GM23338 (cell line): ENCODE data around the gene LHX3. TPM values are rescaled to one million over a fixed set of nuclear protein-coding genes. Genes with fewer than 3 reads are reported as not detected.

Experiments used
- ATAC-seq: fragments of 200-7000 bp; cut with Tn5 transposase; 3 replicates; pipeline ENCODE4 v1.9.1; 2020
- DNase-seq: peaks from one replicate; pipeline ENCODE4 v3.0.0-alpha.2; 2015; ENCODE audit warnings: low spot score
- H2AFZ ChIP-seq: fragments of 200-600 bp; sonication (generic); 2 replicates; pipeline ENCODE4 v1.8.0; 2016; ENCODE audit warnings: antibody characterized with exemption, mild to moderate bottlenecking, moderate library complexity
- H3F3A ChIP-seq: fragments of 200-600 bp; sonication (generic); replicated peaks from 2 replicates; pipeline ENCODE4 v1.8.0; 2017; ENCODE audit warnings: antibody characterized with exemption, mixed run types, low read depth
- H3K27ac ChIP-seq: fragments of 200-600 bp; sonication (generic); 2 replicates; pipeline ENCODE4 v1.6.1; 2016; ENCODE audit warnings: low read depth
- H3K27me3 ChIP-seq: fragments of 200-600 bp; sonication (generic); 2 replicates; pipeline ENCODE4 v1.8.0; 2016; ENCODE audit warnings: mild to moderate bottlenecking, mixed run types, moderate library complexity; ENCODE audit not compliant: insufficient read depth
- H3K36me3 ChIP-seq: fragments of 200-600 bp; sonication (generic); 2 replicates; pipeline ENCODE4 v1.8.0; 2016; ENCODE audit warnings: mild to moderate bottlenecking; ENCODE audit not compliant: insufficient read depth
- H3K4me1 ChIP-seq: fragments of 200-600 bp; sonication (generic); 2 replicates; pipeline ENCODE4 v1.8.0; 2016; ENCODE audit warnings: mild to moderate bottlenecking, moderate library complexity; ENCODE audit not compliant: insufficient read depth
- H3K4me2 ChIP-seq: fragments of 200-600 bp; sonication (generic); 2 replicates; pipeline ENCODE4 v1.7.1; 2017; ENCODE audit warnings: mixed run types
- H3K4me3 ChIP-seq: fragments of 200-600 bp; sonication (generic); 2 replicates; pipeline ENCODE4 v1.6.1; 2016; ENCODE audit warnings: mixed run types
- H3K79me2 ChIP-seq: fragments of 200-600 bp; sonication (generic); replicated peaks from 2 replicates; pipeline ENCODE4 v1.8.0; 2017; ENCODE audit warnings: mild to moderate bottlenecking; ENCODE audit not compliant: insufficient read depth
- H3K9me2 ChIP-seq: fragments of 200-600 bp; sonication (generic); 2 replicates; pipeline ENCODE4 v1.8.0; 2017; ENCODE audit not compliant: insufficient read depth
- H4K20me1 ChIP-seq: fragments of 200-600 bp; sonication (generic); replicated peaks from 2 replicates; pipeline ENCODE4 v1.8.0; 2017; ENCODE audit warnings: mild to moderate bottlenecking; ENCODE audit not compliant: insufficient read depth
- H3K27ac Mint-ChIP-seq: 2 replicates; pipeline ENCODE4 v1.8.0; 2020; ENCODE audit warnings: inconsistent platforms, mild to moderate bottlenecking, moderate library complexity, mixed read lengths
- H3K27me3 Mint-ChIP-seq: 3 replicates; pipeline ENCODE4 v1.8.0; 2022; ENCODE audit warnings: low read depth, mild to moderate bottlenecking, moderate library complexity, mixed read lengths, inconsistent platforms; ENCODE audit not compliant: insufficient read depth, poor library complexity
- H3K36me3 Mint-ChIP-seq: 3 replicates; pipeline ENCODE4 v1.8.0; 2021; ENCODE audit warnings: low read depth, mild to moderate bottlenecking, inconsistent platforms, moderate library complexity, mixed read lengths
- H3K4me1 Mint-ChIP-seq: 3 replicates; pipeline ENCODE4 v1.8.0; 2020; ENCODE audit warnings: mild to moderate bottlenecking, inconsistent platforms, mixed read lengths
- H3K4me3 Mint-ChIP-seq: 3 replicates; pipeline ENCODE4 v1.8.0; 2021; ENCODE audit warnings: moderate library complexity, mild to moderate bottlenecking, inconsistent platforms, mixed read lengths
- H3K9me3 Mint-ChIP-seq: 3 replicates; pipeline ENCODE4 v1.8.0; 2020; ENCODE audit warnings: moderate library complexity, mild to moderate bottlenecking, inconsistent platforms, mixed read lengths
- CREB1 ChIP-seq: fragments of 250-450 bp; sonication (Bioruptor Pico); IDR thresholded peaks from 2 replicates; pipeline ENCODE4 v1.5.0; 2020; ENCODE audit warnings: low read depth, mild to moderate bottlenecking, moderate library complexity
- EZH2phosphoT487 ChIP-seq: fragments of 200-600 bp; sonication (generic); IDR thresholded peaks from one replicate; pipeline ENCODE4 v1.8.1; 2018; ENCODE audit warnings: antibody characterized with exemption; ENCODE audit not compliant: unreplicated experiment
- NANOG ChIP-seq: IDR thresholded peaks from 2 replicates; pipeline ENCODE4 v1.6.1; 2016; ENCODE audit warnings: antibody characterized with exemption, borderline replicate concordance
- STAT1 ChIP-seq: IDR thresholded peaks from one replicate; pipeline ENCODE4 v1.6.1; 2016; ENCODE audit warnings: antibody characterized with exemption; ENCODE audit not compliant: unreplicated experiment
- ZNF114 ChIP-seq: fragments of 250-450 bp; sonication (Bioruptor Pico); IDR thresholded peaks from 2 replicates; pipeline ENCODE4 v1.5.0; 2020; ENCODE audit warnings: mild to moderate bottlenecking, moderate library complexity
- ZNF331 ChIP-seq: fragments of 250-450 bp; sonication (Bioruptor Pico); IDR thresholded peaks from 2 replicates; pipeline ENCODE4 v1.5.0; 2020; ENCODE audit warnings: low read depth, mild to moderate bottlenecking, moderate library complexity
- ZNF462 ChIP-seq: fragments of 250-450 bp; sonication (Bioruptor Pico); IDR thresholded peaks from 2 replicates; pipeline ENCODE4 v1.5.0; 2020; ENCODE audit warnings: mild to moderate bottlenecking, moderate library complexity
- polyA plus RNA-seq: library from polyadenylated mRNA; unstranded; fragments of >200 nt; fragmentation: Nextera tagmentation; extraction: Ambion mirVana; gene quantifications from 2 replicates; pipeline ENCODE4 v1.2.1, GENCODE V29; 2016
- total RNA-seq: library from RNA; depleted of rRNA; stranded (reverse); fragments of >200 nt; shearing (Covaris generic); gene quantifications from 2 replicates; pipeline ENCODE4 v1.2.3, GENCODE V29; 2014

The LHX3 gene
- total and polyA plus RNA-seq, 2 experiments from 2014 or later, result 0.08 TPM; not detected in 1

DNA sequence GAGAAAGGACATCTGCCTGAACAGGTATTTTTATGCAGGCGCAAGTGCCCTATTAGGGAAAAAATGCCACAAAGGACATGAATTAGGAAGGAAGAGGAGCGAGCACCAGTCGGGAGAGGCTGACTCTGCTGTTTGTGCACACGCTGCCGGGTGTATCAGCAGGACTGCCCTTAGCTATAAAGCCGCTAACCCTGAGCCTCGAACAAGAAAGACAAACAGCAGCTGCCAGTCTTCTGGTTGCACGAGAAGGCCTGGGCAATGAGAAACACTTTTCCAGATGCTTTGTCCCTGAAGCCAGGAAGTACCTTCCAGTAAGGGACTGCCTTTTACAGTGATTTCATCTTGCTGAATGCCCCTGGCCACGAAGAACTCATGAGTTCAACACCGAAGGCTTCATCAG is 28.0 kb upstream of the LHX3 start (continued):
- no peak for TF ChIP-seq ZNF462 (CRISPR knock-in tag)
- no peak for TF ChIP-seq STAT1
- no peak for TF ChIP-seq EZH2phosphoT487
- no peak for TF ChIP-seq ZNF331
- TF ChIP-seq ZNF114 (CRISPR knock-in tag), result no peak

- Mint-ChIP-seq H3K27me3 (peaks cover 10% of the 10 kb centered on the region), H3K36me3 (peaks cover 3% of the 10 kb centered on the region; the same call in 2 of the 3 replicates), H3K9me3 (no peaks in the 10 kb centered on the region), H3K27ac (peak overlapping the region; percentile 54; the same call in 1 of the 2 replicates), H3K4me1 (peaks cover 14% of the 10 kb centered on the region), H3K4me3 (no peak overlapping the region)
- Histone ChIP-seq H3K4me2 (no peak overlapping the region), H4K20me1 (peaks cover 48% of the 10 kb centered on the region), H3K27ac (no peak overlapping the region), H2AFZ (no peak overlapping the region), H3K79me2 (peaks cover 86% of the 10 kb centered on the region), H3K36me3 (no peaks in the 10 kb centered on the region), H3F3A (0 out of 2 replicates have a peak, but pooled peaks cover 3% of the 10 kb centered on the region), H3K4me1 (no peaks in the 10 kb centered on the region), H3K9me2 (no peaks in the 10 kb centered on the region), H3K27me3 (no peaks in the 10 kb centered on the region), H3K4me3 (no peak overlapping the region)
- DNase-seq (no peak), ATAC-seq (no peak)
- no peak for TF ChIP-seq STAT1
- TF ChIP-seq ZNF462 (CRISPR knock-in tag), result no peak
- no peak for TF ChIP-seq ZNF114 (CRISPR knock-in tag)
- TF ChIP-seq CREB1 (CRISPR knock-in tag), result no peak
- TF ChIP-seq NANOG, result no peak
- no peak for TF ChIP-seq EZH2phosphoT487
These were observed 26.8 kb upstream of the LHX3 start for GRCh38 chr9:136231478-136232297.
